T-helper 1 cell treated with Interleukin-12 subunit alpha and Interleukin-12 subunit beta and Interleukin-4 antibody, amounts not matched to agents 30 ng/mL and 1 ng/mL, for 36 hours (primary cell): ENCODE measurements around the gene PLCL1. TPM values are rescaled to one million over a fixed set of nuclear protein-coding genes. Genes with fewer than 3 reads are reported as not detected.

Source experiments
- intact Hi-C: fragments of 100-400 bp; cut with micrococcal nuclease; formaldehyde crosslinking; loops from one replicate; pipeline ENCODE4 v1.15.1; 2024
- total RNA-seq: library from RNA; stranded (reverse); gene quantifications from 2 replicates; pipeline ENCODE4 v1.2.3, GENCODE V29; 2022

The PLCL1 gene
- total RNA-seq, 1 donor from 2014 or later, result 2.7 TPM

DNA sequence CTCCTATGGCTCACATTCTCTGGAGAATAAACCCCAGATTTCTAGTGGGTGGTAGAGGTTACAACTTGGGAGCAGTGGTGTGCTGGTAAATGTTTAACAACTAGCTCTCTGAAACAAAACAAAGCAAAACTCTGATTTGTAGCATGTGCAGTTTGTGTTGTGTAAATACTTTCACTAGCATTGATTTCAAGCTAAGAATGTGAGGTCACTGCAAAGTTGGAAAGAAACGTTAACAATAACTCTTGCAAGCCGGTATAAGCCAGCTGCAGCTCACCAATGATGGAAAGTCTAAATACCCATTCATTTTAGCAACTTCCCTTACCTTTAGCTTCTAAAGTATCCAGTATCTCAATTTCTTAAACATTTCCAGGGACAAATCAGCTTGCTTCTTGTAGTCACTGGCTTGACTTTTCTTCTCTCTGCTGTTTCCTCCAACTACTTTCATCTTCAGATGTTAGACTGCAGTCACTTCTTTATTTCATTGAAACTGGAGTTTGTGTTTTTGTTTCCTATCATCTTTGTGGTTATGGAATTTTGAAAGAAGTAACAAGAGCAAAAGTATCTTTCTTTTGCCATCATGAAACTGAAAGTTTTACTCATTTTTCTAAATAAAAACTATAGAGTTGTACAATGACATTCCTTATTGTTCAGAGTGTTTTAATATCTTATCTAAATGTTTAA, 140.2 kb downstream of the PLCL1 start:
- intact Hi-C loops, result no loop called here

DNA sequence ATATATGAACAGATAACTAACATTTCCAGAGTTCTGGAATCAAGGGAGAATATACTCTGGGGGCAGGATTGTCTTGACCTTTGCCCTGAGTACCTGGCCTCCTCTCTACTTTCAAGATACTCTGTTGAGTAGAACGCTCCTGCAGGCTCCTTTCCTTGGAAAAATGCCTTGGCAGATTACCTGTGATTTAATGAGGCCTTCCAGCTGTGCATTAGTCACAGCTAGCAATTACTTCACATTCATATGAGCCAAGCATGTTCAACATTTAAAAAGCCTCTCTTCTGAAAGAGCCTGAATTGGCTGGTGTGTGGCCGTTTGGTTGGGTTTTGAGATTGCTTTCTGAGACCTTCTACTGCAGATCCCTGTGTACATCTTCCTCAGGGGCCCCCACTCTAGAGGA, 142.2 kb downstream of the PLCL1 start:
- intact Hi-C loops, result no loop called here

DNA sequence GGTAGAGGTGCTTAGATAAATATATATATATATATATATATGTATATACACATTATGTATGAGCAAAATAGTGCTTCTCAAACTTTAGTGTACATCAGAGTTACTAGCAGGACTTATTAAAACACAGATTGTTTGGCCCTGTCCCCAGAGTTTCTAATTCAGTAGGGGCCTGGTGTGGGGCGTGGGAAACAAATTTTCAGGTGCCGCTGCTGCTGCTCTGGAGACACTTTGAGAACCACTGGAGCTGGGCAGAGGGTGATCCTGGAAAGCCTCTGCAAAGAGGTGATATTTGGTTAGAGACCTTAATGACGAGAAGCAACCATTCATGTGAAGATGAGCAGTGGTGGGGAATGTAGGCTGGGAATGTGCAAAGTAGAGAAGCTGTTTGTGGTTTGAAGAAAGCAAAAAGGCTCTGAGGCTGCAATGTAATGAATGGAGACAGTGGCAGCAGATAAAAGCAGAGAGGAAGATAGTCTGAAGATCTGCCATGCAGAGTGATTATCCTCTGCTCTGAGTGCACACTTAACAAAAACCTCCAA, 142.9 kb downstream of the PLCL1 start:
- intact Hi-C loops, result no loop called here

DNA sequence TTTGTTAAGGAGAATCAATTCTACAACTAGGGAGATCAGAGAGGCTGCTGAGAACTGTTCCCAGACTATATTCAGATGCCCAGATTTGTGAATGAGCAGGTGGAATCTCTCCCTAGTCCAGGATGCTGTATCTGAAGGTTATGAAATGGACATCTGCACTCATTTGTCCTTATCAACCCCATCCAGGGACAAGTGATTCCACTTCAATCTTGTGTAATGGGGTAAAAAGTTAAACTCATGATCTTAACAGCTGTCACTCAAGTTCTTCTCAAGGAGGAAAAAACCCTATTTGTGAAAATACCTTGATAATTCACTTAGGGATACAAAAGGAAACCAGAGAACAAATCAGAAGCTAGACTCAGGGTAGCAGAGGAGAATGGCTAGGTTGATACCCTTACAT, 144.8 kb downstream of the PLCL1 start:
- intact Hi-C loops, result no loop called here

DNA sequence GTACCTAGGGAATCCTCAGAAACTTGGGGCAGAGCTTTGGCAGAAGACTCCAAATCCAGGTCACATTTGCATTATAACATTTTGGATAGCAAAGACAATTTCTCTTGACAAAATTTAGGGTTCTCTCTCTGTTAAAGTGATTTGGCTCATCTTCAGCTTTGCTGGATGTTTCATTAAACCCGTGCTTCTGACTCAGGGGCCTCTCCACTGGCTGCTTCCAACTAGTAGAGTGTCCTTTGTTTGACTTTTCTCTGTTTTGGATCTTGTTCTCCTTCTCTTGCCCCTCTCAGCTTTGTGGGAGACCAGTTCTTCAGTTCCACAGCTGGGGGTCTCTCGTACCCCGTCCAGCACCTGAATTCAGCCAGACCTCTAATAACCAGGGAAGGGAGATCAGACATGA, 145.6 kb downstream of the PLCL1 start:
- intact Hi-C loops, result loop anchor here (5.0 to 10.0 kb wide), 2 partner anchors 52 to 345 kb away; no protein-coding TSS in a partner anchor

- intact Hi-C loops, result loop anchor here (5.0 to 10.0 kb wide), 2 partner anchors 52 to 344 kb away; no protein-coding TSS in a partner anchor
Observed at GRCh38 chr2:197950724-197951123, 146.3 kb downstream of the PLCL1 start.

- intact Hi-C loops, result loop anchor here (5.0 to 10.0 kb wide), 2 partner anchors 50 to 342 kb away; no protein-coding TSS in a partner anchor
Observed at GRCh38 chr2:197952540-197953202, 148.3 kb downstream of the PLCL1 start.

DNA sequence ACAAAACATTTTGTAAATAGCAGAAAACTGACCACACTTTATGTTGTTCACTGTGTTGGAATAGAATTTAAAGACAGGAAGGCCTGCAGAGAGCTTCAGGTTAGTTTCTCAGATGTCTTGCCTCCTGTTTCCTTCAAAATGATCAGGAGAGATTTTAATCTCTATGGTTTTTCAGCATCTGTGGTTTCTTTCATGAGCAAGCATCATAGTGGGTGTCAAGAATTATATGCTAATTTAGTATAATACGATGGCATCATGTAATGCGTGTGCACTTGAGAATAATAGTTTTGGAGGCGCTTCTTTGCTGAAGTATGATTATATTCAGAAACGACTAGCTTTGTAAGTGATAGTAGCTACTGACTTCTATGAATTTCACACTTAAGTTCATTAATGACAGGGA, 149.9 kb downstream of the PLCL1 start:
- intact Hi-C loops, result loop anchor here (2.0 to 10.0 kb wide), 3 partner anchors 20 to 340 kb away; no protein-coding TSS in a partner anchor

GRCh38 chr2:197958592-197959150, 154.3 kb downstream of the PLCL1 start:
- intact Hi-C loops, result loop anchor here (10.0 kb wide), 1 partner anchor 336 kb away; no protein-coding TSS in a partner anchor

- intact Hi-C loops, result loop anchor here (10.0 kb wide), 1 partner anchor 335 kb away; no protein-coding TSS in a partner anchor
Observed at GRCh38 chr2:197959383-197959782, 155.0 kb downstream of the PLCL1 start.

DNA sequence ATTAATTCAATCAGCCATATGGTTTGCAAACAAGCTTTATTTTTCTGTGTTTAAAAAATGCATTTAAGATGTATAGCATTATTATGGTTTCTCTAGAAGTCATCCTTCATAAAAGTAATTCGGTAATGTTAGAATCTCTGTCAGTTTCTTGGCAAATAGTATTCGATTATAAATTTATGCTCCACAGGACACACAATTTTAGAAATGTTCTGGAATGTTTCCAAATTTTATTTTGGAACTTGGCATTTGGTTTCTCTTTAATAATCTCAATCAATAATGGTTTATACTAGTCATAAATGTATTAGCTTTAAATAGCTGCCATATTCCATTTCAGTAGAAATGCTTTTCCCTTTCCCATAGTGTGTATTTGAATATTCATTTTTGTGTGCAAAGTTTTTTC, 156.4 kb downstream of the PLCL1 start:
- intact Hi-C loops, result no loop called here

DNA sequence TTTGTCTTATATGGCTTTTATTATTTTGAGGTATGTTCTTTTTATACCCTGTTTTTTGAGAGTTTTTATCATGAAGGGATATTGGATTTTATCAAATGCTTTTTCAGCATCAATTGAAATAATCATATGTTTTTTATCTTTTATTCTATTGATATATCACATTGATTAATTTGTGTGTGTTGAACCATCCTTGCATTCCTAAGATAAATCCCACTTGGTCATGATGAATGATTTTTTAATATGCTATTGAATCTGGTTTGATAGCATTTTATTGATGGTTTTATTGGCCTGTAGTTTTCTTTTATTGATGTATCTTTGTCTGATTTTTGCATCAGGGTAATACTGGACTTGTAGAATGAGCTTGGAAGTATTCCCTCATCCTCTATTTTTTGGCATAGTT, 160.3 kb downstream of the PLCL1 start:
- intact Hi-C loops, result no loop called here

- intact Hi-C loops, result no loop called here
Observed at GRCh38 chr2:197965756-197966155, 161.4 kb downstream of the PLCL1 start.

- intact Hi-C loops, result no loop called here
Observed at GRCh38 chr2:197969391-197969893, 165.0 kb downstream of the PLCL1 start.

DNA sequence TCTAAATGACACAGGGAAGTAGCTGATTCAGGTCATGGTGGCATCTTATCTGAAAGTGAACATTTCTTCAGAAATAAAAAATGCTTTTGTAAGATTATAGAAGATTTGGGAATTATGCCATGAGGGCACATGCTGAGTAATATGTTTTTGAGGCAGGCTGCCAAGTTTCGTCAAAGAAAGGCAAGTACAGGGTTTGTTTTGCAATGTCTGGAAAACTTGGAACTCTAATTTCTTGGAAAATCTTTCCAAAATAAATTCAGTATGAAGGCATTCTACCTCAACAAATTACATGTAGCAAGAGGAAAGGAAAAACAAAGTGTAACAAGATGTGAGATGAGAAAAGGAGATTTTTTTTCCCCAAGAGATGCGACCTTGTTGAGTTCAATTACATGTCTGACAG, 167.7 kb downstream of the PLCL1 start:
- intact Hi-C loops, result no loop called here

DNA sequence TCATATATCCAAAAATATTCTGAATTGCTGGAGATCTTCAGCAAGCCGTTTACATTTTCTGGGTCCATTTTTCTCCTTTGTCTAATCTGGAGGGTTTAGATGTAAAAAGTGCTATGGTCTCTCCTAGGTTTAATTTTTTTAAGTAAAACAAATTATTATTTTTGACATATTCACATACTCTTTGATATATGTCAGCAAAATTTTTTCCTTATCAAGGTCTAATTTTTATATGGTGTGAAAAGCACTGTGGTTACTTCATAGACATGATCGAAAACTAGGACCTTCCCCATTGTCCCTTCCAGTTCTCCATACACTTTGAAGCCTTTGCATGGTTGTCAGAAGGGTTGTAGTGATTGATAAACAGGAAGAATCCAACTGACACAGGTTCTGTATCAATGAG, 168.2 kb downstream of the PLCL1 start:
- intact Hi-C loops, result no loop called here

DNA sequence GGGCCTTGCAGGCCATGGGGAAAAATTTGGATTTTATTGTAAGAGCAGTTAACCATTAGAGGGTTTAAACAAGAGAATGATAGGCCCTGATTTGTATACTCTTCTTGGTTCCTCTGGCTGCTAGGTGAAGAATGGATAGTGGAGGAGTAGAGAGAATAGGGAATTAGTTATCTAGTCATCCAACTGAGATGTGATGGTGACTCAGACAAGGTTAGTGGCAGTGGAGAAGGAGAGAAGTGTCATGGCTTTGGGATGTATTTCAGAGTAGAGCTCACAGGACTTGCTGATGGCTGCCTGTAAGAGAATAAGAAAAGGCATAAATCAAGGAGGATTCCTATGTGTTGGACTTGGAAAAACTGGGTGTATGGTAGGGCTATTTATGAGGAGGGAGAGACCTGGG, 169.4 kb downstream of the PLCL1 start:
- intact Hi-C loops, result no loop called here

DNA sequence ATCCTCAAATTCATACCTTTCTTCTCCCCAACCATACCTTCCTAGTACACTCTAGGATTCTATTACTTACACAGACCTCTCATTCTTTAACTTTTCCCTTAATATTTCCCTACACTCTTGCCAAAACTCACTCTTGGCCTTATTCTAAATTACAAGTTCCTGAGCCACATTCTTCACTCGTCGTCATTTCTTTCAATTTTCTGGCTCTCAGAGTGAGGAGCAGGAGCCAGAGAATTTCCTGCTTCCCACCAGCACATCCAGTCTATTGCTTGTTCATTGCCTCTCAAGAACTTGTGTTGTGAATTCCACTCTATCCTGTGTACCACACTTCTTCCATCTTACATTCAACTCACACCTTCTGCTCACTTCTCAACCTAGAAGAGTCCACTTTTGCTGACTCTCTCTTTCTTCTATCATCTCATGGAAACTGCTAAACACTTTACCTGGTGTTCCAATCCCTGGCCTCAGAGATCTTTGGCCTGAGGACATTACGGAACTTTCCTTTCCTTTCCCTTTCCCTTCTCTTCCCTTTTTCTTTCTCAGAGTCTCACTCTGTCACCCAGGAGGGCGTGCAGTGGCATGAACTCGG, 171.6 kb downstream of the PLCL1 start:
- intact Hi-C loops, result no loop called here

- intact Hi-C loops, result no loop called here
Observed at GRCh38 chr2:197978971-197979370, 174.6 kb downstream of the PLCL1 start.

GRCh38 chr2:197982565-197982964, 178.2 kb downstream of the PLCL1 start:
- intact Hi-C loops, result no loop called here

DNA sequence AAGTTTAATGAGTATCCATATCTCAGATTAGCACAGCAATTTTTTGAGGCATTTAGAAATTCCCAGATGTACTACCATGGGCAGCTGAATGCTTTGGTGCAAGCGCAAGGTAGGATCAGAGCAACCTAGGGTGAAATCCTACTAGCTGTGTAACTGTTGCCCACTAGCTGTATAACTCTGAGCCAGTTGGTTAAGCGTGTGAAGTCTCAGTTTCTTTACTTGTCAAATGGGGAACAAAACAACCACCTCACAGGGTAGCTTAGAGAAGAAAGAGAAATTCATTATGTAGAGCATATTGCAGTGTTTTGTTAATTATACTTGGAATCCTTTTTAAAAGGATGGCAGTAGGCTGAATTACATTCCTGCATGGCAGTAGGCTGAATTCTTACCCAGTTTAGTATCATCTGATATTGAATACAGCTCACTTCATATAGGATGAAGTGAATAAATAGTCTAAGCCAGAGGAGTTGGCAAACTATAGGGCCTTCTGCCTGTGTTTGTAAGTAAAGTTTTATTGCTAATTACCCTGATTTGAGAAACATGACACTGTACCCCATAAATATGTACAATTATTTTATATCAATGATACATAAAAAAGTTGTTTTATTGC, 180.7 kb downstream of the PLCL1 start:
- intact Hi-C loops, result loop anchor here (5.0 kb wide), 1 partner anchor 183 kb away; the partner anchor contains the start of gene PLCL1
